ENCODE results near the gene DIPK1A.

Gene DIPK1A

GRCh38 chr1:93002781-93003180, 41.5 kb upstream of the DIPK1A start:
- DNase-seq (ENCODE audit: extremely low read depth, insufficient read length): no peak
- Histone ChIP-seq H3K36me3 (ENCODE audit: control insufficient read depth, insufficient read depth, low read length) (no peaks in the 10 kb centered on the region), H3K4me3 (replicated peaks; ENCODE audit: low read depth, low read length) (no peak overlapping the region), H3K27me3 (replicated peaks; ENCODE audit: control insufficient read depth, insufficient read depth, low read length) (no peaks in the 10 kb centered on the region)
- no peak for TF ChIP-seq CTCF (IDR thresholded peaks at IDR 0.05; ENCODE audit: insufficient read depth, low read length, poor library complexity, severe bottlenecking)

- no peaks in the 10 kb centered on the region for H3K27me3 ChIP-seq (replicated peaks; ENCODE audit: control insufficient read depth, insufficient read depth, low read length)
- no peak overlapping the region for H3K4me3 ChIP-seq (replicated peaks; ENCODE audit: low read depth, low read length)
- TF ChIP-seq CTCF (IDR thresholded peaks at IDR 0.05; ENCODE audit: insufficient read depth, low read length, poor library complexity, severe bottlenecking): no peak
- DNase-seq (ENCODE audit: extremely low read depth, insufficient read length): no peak
- H3K36me3 ChIP-seq (ENCODE audit: control insufficient read depth, insufficient read depth, low read length): no peaks in the 10 kb centered on the region
Observed at GRCh38 chr1:93001893-93002292, 40.6 kb upstream of the DIPK1A start.

GRCh38 chr1:93000751-93001175, 39.5 kb upstream of the DIPK1A start:
- no peaks in the 10 kb centered on the region for H3K36me3 ChIP-seq (ENCODE audit: control insufficient read depth, insufficient read depth, low read length)
- DNase-seq (ENCODE audit: extremely low read depth, insufficient read length): no peak
- no peak overlapping the region for H3K4me3 ChIP-seq (replicated peaks; ENCODE audit: low read depth, low read length)
- no peaks in the 10 kb centered on the region for H3K27me3 ChIP-seq (replicated peaks; ENCODE audit: control insufficient read depth, insufficient read depth, low read length)
- TF ChIP-seq CTCF (IDR thresholded peaks at IDR 0.05; ENCODE audit: insufficient read depth, low read length, poor library complexity, severe bottlenecking): no peak

- TF ChIP-seq CTCF (IDR thresholded peaks at IDR 0.05; ENCODE audit: insufficient read depth, low read length, poor library complexity, severe bottlenecking): no peak
- Histone ChIP-seq H3K36me3 (ENCODE audit: control insufficient read depth, insufficient read depth, low read length) (no peaks in the 10 kb centered on the region), H3K27me3 (replicated peaks; ENCODE audit: control insufficient read depth, insufficient read depth, low read length) (no peaks in the 10 kb centered on the region), H3K4me3 (replicated peaks; ENCODE audit: low read depth, low read length) (no peak overlapping the region)
- no peak for DNase-seq (ENCODE audit: extremely low read depth, insufficient read length)
Observed at GRCh38 chr1:93000291-93000690, 39.0 kb upstream of the DIPK1A start.

- no peak for TF ChIP-seq CTCF (IDR thresholded peaks at IDR 0.05; ENCODE audit: insufficient read depth, low read length, poor library complexity, severe bottlenecking)
- Histone ChIP-seq H3K36me3 (ENCODE audit: control insufficient read depth, insufficient read depth, low read length) (no peaks in the 10 kb centered on the region), H3K4me3 (replicated peaks; ENCODE audit: low read depth, low read length) (no peak overlapping the region), H3K27me3 (replicated peaks; ENCODE audit: control insufficient read depth, insufficient read depth, low read length) (no peaks in the 10 kb centered on the region)
- no peak for DNase-seq (ENCODE audit: extremely low read depth, insufficient read length)
Observed at GRCh38 chr1:92998821-92999220, 37.6 kb upstream of the DIPK1A start.
